ENCODE results near the gene PSIP1. TPM values are rescaled to one million over a fixed set of nuclear protein-coding genes. Genes with fewer than 3 reads are reported as not detected.

Gene PSIP1
- total and polyA plus RNA-seq, 2 of the 4 experiments (the other 2 are of a cell fraction) = 21.8 to 27.2 TPM

DNA sequence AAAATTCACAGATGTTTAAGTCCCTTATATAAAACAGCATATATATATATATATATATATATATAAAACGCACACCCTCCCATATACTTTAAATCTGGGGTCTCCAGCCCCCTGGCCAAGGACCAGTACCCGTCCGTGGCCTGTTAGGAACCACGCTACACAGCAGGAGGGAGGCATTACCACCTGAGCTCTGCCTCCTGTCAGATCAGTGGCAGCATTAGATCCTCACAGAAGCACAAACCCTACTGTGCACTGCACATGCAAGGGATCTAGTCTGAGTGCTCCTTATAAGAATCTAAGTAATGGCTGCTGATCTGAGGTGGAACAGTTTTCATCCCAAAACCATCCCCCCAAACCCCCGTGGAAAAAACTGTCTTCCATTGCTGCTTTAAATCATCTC, 9.0 kb downstream of the PSIP1 start:
- peaks cover 3 to 44% of the 10 kb centered on the region in 2 experiments; a peak in 3 of 4 replicates for H3K79me1 ChIP-seq (ENCODE audit: low read depth in 1 of 2, low read length in 2 of 2)
- H3K9me3 ChIP-seq (ENCODE audit: control insufficient read depth, insufficient read depth, low read length) = no peaks in the 10 kb centered on the region
- no peak overlapping the region for H3K4me2 ChIP-seq (ENCODE audit: low read depth, low read length)
- no peak overlapping the region for H3K14ac ChIP-seq (replicated peaks; ENCODE audit: low read depth, low read length)
- no peak overlapping the region for H3K4ac ChIP-seq (ENCODE audit: low read depth, low read length)
- no peak overlapping the region for H2AK9ac ChIP-seq (replicated peaks; ENCODE audit: low read depth, low read length, poor library complexity)
- no peak overlapping the region for H2AK5ac ChIP-seq (ENCODE audit: low read depth, low read length)
- in situ Hi-C loops (cut with MboI; ENCODE audit: low sequenced_read_pairs) (no loop called here), intact Hi-C loops (cut with micrococcal nuclease) (no loop called here), dilution Hi-C loops (cut with HindIII; ENCODE audit: low sequenced_read_pairs, unreplicated experiment) (no loop called here)
- POLR2A ChIA-PET (ENCODE audit: unreplicated experiment) = no interaction called here
- no peak overlapping the region for H2BK20ac ChIP-seq (ENCODE audit: low read depth, low read length)
- no peak overlapping the region for H2AFZ ChIP-seq (replicated peaks; ENCODE audit: low read length, poor library complexity)
- H4K91ac ChIP-seq (ENCODE audit: insufficient read depth, low read depth, low read length) = no peak overlapping the region
- H3K4me3 ChIP-seq (ENCODE audit: insufficient read depth, low read depth, low read length) = no peak overlapping the region
- no peaks in the 10 kb centered on the region for H3K9me1 ChIP-seq (ENCODE audit: insufficient read depth, low read length)
- no peak overlapping the region for H3K18ac ChIP-seq (ENCODE audit: low read depth, low read length)
- H3K23ac ChIP-seq (ENCODE audit: low read depth, low read length) = peak overlapping the region; percentile 46; the same call in 1 of the 2 replicates
- no peak overlapping the region for H4K5ac ChIP-seq (ENCODE audit: low read depth, low read length)
- no peaks in the 10 kb centered on the region for H3K27me3 ChIP-seq (ENCODE audit: control insufficient read depth, insufficient read depth, low read length)
- CTCF ChIA-PET = interaction anchor here (0.6 kb wide), 1 partner anchor 25 kb away, joined by 3 read pairs; no protein-coding TSS in a partner anchor
- 0 out of 2 replicates have a peak, but pooled peaks cover 1% of the 10 kb centered on the region for H3K4me1 ChIP-seq (ENCODE audit: control insufficient read depth, insufficient read depth, low read length)
- no peak overlapping the region for H2BK5ac ChIP-seq (ENCODE audit: low read depth, low read length, poor library complexity, severe bottlenecking)
- no peak for DNase-seq
- no peaks in the 10 kb centered on the region for H4K20me1 ChIP-seq (ENCODE audit: insufficient read depth, low read length)
- H3K27ac ChIP-seq (ENCODE audit: insufficient read depth, low read length) = no peak overlapping the region
- H3K36me3 ChIP-seq (ENCODE audit: control insufficient read depth, insufficient read depth, low read length) = peaks cover 5% of the 10 kb centered on the region
- no peak overlapping the region for H2BK15ac ChIP-seq (ENCODE audit: low read depth, low read length)
- no peak overlapping the region for H3K56ac ChIP-seq (ENCODE audit: extremely low read depth, insufficient read depth, low read length)
- H3K9ac ChIP-seq (ENCODE audit: low read depth, low read length) = no peak overlapping the region
- H2BK120ac ChIP-seq (ENCODE audit: low read depth, low read length) = no peak overlapping the region
- H4K8ac ChIP-seq (ENCODE audit: low read depth in 2 of 2, low read length in 2 of 2) = 0 out of 4 replicates have a peak overlapping the region, but pooled peaks of 1 of the 2 experiments have one; percentile 28
- TF ChIP-seq RCOR1 (IDR thresholded peaks at IDR 0.05; ENCODE audit: insufficient replicate concordance, low read length) = no peak
- TF ChIP-seq, protein P1, sequence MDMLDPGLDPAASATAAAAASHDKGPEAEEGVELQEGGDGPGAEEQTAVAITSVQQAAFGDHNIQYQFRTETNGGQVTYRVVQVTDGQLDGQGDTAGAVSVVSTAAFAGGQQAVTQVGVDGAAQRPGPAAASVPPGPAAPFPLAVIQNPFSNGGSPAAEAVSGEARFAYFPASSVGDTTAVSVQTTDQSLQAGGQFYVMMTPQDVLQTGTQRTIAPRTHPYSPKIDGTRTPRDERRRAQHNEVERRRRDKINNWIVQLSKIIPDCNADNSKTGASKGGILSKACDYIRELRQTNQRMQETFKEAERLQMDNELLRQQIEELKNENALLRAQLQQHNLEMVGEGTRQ (IDR thresholded peaks at IDR 0.05; ENCODE audit: low read depth, low read length) = no peak
- no peak for TF ChIP-seq RFX5 (IDR thresholded peaks at IDR 0.05; ENCODE audit: low read depth, low read length)
- TF ChIP-seq FOS (IDR thresholded peaks at IDR 0.05; ENCODE audit: low read depth, low read length) = no peak
- TF ChIP-seq NFE2L2 (IDR thresholded peaks at IDR 0.05; ENCODE audit: low read depth, low read length) = no peak
- TF ChIP-seq POLR2A (IDR thresholded peaks at IDR 0.05; ENCODE audit: low read depth, low read length) = no peak
- TF ChIP-seq MXI1 (IDR thresholded peaks at IDR 0.05; ENCODE audit: borderline replicate concordance, low read depth, low read length) = no peak
- TF ChIP-seq CHD1 (IDR thresholded peaks at IDR 0.05; ENCODE audit: low read depth, low read length) = no peak
- no peak for TF ChIP-seq RAD21 (IDR thresholded peaks at IDR 0.05; ENCODE audit: low read length)
- TF ChIP-seq MAZ (IDR thresholded peaks at IDR 0.05; ENCODE audit: borderline replicate concordance, low read depth, low read length) = no peak
- TF ChIP-seq MAFK (IDR thresholded peaks at IDR 0.05; ENCODE audit: low read depth, low read length) = no peak
- TF ChIP-seq, protein P2, sequence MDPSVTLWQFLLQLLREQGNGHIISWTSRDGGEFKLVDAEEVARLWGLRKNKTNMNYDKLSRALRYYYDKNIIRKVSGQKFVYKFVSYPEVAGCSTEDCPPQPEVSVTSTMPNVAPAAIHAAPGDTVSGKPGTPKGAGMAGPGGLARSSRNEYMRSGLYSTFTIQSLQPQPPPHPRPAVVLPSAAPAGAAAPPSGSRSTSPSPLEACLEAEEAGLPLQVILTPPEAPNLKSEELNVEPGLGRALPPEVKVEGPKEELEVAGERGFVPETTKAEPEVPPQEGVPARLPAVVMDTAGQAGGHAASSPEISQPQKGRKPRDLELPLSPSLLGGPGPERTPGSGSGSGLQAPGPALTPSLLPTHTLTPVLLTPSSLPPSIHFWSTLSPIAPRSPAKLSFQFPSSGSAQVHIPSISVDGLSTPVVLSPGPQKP (IDR thresholded peaks at IDR 0.05; ENCODE audit: borderline replicate concordance, low read depth, low read length) = no peak
- TF ChIP-seq CEBPB (IDR thresholded peaks at IDR 0.05; ENCODE audit: low read depth, low read length) = no peak
- no peak for TF ChIP-seq SMC3 (IDR thresholded peaks at IDR 0.05; ENCODE audit: low read depth, low read length)
- no peak for TF ChIP-seq BHLHE40 (IDR thresholded peaks at IDR 0.05; ENCODE audit: low read depth, low read length)
- TF ChIP-seq, protein P3, sequence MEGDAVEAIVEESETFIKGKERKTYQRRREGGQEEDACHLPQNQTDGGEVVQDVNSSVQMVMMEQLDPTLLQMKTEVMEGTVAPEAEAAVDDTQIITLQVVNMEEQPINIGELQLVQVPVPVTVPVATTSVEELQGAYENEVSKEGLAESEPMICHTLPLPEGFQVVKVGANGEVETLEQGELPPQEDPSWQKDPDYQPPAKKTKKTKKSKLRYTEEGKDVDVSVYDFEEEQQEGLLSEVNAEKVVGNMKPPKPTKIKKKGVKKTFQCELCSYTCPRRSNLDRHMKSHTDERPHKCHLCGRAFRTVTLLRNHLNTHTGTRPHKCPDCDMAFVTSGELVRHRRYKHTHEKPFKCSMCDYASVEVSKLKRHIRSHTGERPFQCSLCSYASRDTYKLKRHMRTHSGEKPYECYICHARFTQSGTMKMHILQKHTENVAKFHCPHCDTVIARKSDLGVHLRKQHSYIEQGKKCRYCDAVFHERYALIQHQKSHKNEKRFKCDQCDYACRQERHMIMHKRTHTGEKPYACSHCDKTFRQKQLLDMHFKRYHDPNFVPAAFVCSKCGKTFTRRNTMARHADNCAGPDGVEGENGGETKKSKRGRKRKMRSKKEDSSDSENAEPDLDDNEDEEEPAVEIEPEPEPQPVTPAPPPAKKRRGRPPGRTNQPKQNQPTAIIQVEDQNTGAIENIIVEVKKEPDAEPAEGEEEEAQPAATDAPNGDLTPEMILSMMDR (conservative IDR thresholded peaks at IDR 0.05; ENCODE audit: low read depth, low read length) = no peak
- BruUV-seq (replicated peaks) = no TSS peak
- no peak for ATAC-seq (ENCODE audit: low read depth)
- WGBS, 2 experiments (ENCODE audit: extremely low coverage in 2 of 2, insufficient read length in 1 of 2) = no CpG with 5 or more reads among the region's 5 CpGs
